ENCODE data around the gene ROR2.
A peak's percentile ranks its signal among the peaks of the same experiment; 100 is the strongest.

ROR2 gene

DNA sequence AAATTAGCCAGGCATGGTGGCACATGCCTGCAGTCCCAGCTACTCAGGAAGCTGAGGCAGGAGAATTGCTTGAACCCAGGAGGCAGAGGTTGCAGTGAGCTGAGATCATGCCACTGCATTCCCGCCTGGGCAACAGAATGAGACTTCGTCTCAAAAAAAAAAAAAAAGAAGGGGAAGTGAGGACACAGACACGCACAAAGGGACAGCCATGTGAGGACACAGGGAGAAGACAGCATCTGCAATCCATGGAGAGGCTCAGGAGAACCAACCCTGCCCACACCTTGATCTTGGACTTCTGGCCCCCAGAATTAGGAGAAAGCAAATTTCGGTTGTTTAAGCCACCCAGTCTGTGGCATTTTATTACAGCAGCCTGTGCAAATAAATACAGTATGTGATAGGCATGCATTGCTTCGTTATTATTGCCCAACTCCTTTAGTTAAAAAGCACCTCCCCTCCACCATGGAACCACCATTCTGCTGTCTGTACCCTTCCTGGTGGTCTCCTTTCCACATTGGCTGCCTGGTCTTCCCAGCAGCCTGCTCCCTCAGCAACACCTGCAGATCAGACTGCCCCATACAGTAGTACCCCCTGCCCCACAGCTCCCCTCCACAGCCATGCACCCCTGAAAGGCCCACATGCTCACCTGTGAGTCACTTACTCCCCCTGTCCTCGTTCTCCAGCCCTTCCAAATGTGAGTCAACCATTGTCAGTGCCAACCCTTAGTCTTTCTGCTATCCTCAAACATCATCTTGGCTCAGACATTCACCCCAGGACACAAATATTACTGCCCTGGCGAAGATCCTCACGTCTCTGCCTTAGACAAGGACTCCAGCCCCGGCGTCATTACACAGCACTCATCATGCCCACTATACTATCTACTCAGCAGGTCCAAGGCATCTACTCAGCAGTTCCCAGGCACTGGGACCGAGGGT is 128.8 kb downstream of the ROR2 start:
- TF ChIP-seq, protein P1, sequence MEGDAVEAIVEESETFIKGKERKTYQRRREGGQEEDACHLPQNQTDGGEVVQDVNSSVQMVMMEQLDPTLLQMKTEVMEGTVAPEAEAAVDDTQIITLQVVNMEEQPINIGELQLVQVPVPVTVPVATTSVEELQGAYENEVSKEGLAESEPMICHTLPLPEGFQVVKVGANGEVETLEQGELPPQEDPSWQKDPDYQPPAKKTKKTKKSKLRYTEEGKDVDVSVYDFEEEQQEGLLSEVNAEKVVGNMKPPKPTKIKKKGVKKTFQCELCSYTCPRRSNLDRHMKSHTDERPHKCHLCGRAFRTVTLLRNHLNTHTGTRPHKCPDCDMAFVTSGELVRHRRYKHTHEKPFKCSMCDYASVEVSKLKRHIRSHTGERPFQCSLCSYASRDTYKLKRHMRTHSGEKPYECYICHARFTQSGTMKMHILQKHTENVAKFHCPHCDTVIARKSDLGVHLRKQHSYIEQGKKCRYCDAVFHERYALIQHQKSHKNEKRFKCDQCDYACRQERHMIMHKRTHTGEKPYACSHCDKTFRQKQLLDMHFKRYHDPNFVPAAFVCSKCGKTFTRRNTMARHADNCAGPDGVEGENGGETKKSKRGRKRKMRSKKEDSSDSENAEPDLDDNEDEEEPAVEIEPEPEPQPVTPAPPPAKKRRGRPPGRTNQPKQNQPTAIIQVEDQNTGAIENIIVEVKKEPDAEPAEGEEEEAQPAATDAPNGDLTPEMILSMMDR (IDR thresholded peaks at IDR 0.05; ENCODE audit: low read depth, low read length) = no peak

DNA sequence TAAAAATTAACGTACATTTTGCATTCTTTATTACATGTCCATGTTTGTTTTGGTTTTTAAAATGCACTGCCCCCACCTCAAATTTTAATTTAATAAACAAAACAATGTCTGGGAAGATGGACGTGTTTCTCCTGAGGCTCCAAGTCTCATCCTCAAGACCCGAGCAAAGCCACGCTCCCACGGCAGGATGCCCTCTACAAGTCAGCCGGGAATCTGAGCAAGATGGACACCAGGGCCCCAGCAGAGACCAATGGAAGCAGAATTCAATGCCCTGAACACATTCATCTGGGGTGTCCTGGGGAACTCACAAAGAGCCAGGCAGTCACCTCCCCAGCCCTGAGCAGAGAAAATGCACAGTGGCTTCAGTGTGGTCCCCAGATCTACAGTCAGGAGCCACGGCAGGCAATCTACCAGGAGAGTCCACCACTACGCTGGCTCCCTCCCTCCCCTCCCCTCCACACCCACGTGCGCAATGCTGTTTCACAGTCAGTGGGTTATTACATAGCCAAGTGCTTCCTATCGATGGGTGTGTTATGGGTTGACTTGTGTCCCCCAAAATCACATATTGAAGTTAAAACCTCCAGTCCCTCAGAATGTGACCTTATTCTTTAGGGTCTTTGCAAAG is 129.8 kb downstream of the ROR2 start:
- DNase-seq (ENCODE audit: extremely low read depth, low read depth) = no peak
- TF ChIP-seq, protein P1 (IDR thresholded peaks at IDR 0.05; ENCODE audit: low read depth, low read length) = no peak

More for the DNA sequence above, 128.8 kb downstream of the ROR2 start:
- no peak for DNase-seq (ENCODE audit: extremely low read depth, low read depth)

DNA sequence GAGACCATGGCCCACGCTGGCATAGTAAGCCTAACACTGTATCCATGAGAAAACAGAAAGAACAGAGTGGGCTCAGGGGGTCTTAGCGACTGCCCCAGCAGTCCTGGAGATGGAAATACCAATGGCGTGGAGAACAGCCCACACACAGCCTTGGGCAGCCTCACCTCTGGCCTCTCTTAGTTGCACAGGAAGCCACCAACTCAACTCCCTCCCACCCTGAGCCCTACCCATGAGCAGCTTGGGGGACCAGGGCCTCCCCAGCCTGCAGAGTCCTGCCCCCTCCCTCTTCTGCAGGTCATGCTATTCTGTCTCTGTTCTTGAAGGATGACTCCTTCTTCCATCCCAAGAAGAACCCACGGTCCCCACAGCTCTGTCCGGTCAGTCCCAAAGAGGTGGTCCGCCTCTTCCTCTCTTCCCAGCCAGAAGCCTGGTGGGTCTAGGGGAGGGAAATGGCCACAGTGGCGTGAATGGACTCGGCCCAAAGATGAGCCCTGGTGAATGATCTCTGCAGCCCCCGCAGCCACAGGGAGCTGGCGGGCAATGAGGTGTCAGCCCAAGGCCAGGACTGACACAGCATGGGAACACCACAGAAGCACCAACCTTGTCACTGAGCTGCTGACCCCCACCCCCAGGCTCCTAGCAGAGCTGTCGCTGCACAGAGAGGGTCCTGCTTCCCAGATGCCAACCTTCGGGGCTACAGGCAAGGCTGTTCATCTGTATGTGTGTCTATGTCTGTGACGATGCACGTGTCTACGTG is 131.2 kb downstream of the ROR2 start:
- DNase-seq (ENCODE audit: extremely low read depth, low read depth) = no peak
- TF ChIP-seq, protein P1 (IDR thresholded peaks at IDR 0.05; ENCODE audit: low read depth, low read length) = no peak

DNA sequence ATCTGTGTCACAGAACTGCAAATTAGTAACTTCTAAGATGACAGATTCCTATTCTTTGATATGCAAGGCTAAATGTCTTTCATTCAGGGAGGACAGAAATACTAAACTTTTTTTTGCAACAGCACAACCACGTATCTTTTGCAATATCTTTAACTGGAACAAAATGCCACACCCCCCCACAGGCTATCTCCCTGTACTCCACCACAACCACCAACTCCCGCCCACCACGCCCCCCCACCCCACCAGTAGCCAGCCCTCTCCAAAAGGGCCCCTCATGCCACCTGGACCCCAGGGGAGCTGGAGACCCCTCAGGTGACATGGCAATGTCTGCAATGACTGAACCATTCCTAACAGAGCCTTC is 131.8 kb downstream of the ROR2 start:
- TF ChIP-seq, protein P1 (IDR thresholded peaks at IDR 0.05; ENCODE audit: low read depth, low read length) = no peak
- no peak for DNase-seq (ENCODE audit: extremely low read depth, low read depth)

DNA sequence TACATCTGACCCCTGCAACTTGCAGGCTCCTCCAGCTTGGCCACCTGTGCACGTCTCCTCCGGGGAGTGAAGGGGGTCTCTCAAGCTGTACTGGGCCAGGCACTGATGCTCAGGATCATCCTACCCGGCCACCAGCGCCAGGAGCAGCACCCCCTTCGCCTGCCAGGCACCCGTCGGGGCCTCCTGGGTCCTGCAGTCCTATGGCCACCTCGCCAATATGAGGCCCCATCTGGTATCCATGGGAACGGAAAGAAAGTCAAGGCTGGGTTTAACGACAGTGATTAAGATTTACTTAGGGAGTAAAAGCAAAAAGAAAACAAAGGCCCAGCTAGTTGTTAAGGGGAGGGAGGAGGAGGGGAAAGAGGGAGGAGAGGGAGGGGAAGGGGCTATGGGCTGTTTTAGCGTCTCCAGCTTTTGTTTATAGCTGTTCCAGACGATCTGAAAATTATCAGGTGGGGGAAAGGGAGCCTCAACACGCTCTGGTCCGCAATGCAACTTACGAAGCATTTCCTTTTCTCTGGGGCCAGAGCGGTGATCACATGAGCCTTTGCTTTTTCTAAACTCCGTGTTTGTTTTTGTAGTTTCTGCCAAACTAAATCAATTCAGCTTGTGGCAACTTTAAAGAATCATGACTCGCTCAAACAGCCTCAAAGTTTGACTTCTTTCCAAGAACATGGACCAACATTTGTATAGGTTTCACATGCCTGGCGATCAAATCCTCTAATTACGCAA is 132.4 kb downstream of the ROR2 start:
- TF ChIP-seq, protein P1 (IDR thresholded peaks at IDR 0.05; ENCODE audit: low read depth, low read length) = no peak
- peak; percentile 96 for DNase-seq (ENCODE audit: extremely low read depth, low read depth)

DNA sequence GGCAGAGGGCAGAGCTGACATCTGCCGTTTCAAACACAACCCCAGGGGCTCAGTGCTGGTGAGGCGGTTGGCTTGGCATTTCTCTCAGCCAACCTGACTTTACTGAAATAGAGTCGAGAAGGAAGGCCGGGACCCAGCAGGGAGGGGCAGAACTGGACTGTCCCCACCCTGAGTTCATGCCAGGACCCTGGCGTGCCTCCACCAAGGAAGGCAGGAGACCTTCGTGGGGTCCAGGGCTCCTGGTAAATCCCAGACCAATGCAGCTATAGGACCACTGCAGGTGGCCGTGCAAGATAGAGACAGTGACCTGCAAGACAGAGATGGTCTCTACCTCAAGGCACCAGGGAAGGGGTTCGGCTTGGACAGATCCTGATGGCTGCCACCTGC is 132.9 kb downstream of the ROR2 start:
- TF ChIP-seq, protein P1 (IDR thresholded peaks at IDR 0.05; ENCODE audit: low read depth, low read length) = no peak
- no peak for DNase-seq (ENCODE audit: extremely low read depth, low read depth)

All from AG09319 (cell line).